ENCODE data around the gene ACACB.
"Not testable (repeated sequence)": the region's sequence is repeated elsewhere in the genome, so short reads cannot be mapped to it uniquely, and the experiment has no call there.

DNA sequence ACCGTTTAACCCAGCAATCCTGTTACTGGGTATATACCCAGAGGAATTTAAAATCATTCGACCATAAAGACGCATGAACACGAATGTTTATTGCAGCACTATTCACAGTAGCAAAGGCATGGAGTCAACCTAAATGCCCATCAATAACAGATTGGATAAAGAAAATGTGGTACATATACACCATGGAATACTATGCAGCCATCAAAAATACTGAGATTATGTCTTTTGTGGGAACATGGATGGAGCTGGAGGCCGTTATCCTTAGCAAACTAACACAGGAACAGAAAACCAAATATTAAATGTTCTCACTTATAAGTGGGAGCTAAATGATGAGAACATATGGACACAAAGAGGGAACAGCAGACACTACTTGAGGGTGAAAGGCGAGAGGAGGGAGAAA lies 56.4 kb downstream of the ACACB start:
- TF ChIP-seq, protein P1, sequence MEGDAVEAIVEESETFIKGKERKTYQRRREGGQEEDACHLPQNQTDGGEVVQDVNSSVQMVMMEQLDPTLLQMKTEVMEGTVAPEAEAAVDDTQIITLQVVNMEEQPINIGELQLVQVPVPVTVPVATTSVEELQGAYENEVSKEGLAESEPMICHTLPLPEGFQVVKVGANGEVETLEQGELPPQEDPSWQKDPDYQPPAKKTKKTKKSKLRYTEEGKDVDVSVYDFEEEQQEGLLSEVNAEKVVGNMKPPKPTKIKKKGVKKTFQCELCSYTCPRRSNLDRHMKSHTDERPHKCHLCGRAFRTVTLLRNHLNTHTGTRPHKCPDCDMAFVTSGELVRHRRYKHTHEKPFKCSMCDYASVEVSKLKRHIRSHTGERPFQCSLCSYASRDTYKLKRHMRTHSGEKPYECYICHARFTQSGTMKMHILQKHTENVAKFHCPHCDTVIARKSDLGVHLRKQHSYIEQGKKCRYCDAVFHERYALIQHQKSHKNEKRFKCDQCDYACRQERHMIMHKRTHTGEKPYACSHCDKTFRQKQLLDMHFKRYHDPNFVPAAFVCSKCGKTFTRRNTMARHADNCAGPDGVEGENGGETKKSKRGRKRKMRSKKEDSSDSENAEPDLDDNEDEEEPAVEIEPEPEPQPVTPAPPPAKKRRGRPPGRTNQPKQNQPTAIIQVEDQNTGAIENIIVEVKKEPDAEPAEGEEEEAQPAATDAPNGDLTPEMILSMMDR (IDR thresholded peaks at IDR 0.05): not testable (repeated sequence)
- TF ChIP-seq POLR2A (IDR thresholded peaks at IDR 0.05): not testable (repeated sequence)

Data from Peyer's patch (tissue), 4 donors.